Globus pallidus (tissue), 1 donor: ENCODE data around the gene ADPRHL1.
"Not testable (repeated sequence)": the region's sequence is repeated elsewhere in the genome, so short reads cannot be mapped to it uniquely, and the experiment has no call there.

Experiments used
- DNase-seq: peaks from one replicate; pipeline ENCODE4 v3.0.0-alpha.2; 2015; ENCODE audit warnings: low spot score

The ADPRHL1 gene

DNA sequence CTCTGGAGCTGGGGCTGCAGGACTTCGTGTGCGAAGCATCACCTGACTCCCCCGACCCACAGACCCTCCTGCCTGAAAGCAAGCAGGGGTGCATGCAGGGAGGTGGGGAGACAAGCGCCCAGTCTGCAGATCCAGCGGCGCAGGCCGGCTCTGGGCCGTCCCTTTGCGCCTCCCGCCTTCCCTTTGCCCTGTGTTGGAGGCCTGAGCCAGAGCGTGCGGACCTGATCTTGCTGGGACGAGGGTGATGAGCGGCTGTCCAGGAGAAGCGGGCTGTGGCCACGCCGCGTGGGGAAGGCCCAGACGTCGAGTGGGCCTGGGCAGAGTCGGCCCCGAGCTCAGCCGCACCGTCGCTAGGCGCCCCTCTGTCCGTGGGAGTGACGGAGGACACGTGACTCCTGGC, 84.1 kb downstream of the ADPRHL1 start:
- no peak for DNase-seq

GRCh38 chr13:113368353-113368752, 84.9 kb downstream of the ADPRHL1 start:
- not testable (repeated sequence) for DNase-seq

- no peak for DNase-seq
Measured at GRCh38 chr13:113367771-113368170, 85.5 kb downstream of the ADPRHL1 start.

DNA sequence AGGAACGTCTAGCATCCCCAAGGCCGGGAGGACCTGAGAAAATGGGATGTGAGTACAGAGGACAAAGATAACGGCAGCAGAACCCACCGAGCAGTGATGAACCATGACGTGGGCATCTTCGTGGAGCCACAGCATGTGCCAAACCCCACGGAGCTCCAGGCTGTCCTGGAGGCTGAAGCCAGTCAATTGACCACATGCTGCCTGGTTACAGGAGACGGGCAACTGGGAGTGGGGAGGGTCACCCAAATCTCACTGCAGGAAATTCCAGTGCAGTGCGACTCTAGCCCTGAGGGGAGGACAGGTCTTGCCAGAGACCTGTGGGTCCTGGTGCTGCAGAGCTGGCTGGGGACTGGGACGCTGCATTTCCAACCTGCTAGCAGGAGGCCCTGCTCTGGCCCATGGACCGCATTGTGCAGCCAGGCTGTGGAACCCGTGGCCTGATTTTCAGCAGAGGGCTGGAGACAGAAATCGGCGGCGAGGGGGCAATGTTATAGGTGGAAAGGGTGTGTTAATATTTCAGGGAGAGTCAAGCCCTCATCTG, 86.2 kb downstream of the ADPRHL1 start:
- DNase-seq: no peak

DNA sequence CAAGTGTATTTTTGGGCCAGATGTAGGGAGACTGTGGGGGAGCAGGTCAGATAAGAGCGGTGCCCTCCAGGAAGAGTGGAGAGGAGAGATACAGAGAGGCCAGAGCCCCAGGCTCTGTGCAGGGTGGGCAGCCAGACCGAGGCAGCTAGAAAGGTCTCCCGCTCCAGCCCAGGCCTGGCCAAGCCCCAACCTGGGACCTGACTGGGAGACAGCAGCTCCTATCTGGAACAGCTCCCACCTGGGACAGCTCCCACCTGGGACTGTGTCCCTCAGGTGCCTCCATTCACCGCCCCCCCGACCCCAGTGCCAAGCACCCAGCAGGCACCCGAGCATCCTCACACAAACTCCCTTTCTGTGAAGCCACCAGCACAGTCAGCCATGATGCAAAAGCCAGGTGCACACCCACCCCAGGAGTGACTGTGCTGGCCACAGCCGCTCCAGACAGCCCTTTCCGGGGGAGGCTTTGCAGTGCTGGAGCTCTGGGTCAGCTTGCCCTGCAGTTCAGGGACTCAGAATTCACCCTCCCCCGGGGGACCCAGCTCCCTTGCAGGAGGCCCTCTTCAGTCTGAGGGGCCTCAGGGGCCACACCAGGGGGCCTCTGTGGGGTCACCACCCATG, 87.2 kb downstream of the ADPRHL1 start:
- no peak for DNase-seq

DNA sequence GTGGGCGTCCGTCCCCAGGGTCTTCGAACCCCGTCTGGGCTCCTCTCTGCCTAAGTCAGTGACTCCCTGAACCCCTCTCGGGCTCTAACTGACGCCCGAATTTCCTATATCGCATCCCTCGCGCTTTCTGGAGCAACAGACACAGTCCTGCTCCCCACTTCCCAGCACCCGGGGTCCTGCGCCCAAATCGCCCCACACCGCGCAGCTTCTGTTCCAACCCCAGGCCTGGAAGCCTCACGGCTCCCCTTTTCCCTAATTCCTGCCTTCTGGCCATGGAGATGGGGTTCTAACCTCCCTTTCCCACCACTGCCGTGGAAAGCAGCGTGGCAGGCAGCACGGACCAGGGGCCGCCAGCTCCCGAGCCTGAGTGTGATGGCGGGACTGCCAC, 87.7 kb downstream of the ADPRHL1 start:
- DNase-seq: no peak

- DNase-seq: no peak
Measured at GRCh38 chr13:113364901-113365582, 88.2 kb downstream of the ADPRHL1 start.

DNA sequence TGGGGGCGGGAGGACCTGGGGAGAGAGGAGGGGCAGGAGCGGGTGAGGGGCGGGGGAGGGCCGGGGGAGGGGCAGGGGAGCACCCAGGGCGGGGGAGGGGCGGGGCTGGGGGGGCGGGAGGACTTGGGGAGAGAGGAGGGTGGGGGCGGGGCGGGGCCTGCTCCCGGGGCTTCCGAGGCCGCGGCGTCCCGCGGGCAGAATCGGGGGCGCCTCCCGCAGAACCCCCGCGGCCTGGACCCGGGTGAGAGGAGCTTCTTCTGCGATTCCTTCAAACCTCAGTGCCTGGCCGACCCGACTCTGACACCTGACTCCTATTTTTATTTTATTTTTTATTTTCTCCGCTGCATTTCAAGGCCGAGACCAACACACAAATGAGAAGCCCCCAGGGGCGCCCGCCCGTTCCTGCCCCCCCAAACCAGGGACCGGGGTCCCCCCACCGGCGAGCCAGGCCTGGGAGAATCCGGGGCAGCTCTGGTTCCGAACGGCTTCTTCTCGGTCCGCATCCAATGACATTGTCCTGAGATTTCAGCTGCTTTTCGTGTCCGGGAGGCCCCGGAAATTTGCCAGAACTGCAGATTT, 88.9 kb downstream of the ADPRHL1 start:
- no peak for DNase-seq

GRCh38 chr13:113361406-113361805, 91.9 kb downstream of the ADPRHL1 start:
- no peak for DNase-seq

DNA sequence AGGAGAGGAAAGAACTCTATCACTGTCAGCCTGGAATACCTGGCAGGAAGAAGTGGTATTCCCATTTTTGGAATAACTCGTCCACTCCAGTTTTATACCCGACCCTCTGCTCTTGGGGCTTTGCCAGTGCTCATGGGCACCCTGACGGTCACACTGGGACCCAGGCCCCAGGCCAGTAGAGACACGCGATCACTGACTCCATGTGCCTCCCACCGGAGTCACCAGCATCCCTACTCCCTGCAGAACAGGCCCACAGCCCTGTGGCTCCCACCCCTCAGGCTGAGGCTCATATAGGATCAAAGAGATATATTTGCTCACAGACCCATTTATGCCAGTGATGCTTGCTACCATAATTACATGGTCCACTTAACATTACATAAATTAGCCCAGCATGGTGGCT, 92.8 kb downstream of the ADPRHL1 start:
- no peak for DNase-seq

DNA sequence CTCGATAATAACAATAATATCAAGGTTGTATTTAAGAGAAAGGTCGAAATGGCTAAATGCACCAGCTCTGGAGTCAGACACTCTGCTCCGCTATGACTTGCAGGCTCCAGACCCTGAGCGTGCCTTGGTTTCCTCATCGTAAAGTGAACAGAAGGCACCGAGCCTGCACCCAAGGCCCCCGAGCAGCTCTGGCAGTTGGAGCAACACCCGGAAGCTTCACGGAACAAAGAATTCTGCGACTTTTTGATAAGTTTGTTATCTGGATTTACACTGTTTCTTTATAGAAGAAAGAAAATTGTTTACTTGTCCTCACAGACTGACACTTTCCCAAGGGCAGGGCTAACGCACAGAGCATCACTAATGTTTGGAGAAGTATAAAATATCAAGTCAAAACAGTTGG, 93.7 kb downstream of the ADPRHL1 start:
- no peak for DNase-seq

DNA sequence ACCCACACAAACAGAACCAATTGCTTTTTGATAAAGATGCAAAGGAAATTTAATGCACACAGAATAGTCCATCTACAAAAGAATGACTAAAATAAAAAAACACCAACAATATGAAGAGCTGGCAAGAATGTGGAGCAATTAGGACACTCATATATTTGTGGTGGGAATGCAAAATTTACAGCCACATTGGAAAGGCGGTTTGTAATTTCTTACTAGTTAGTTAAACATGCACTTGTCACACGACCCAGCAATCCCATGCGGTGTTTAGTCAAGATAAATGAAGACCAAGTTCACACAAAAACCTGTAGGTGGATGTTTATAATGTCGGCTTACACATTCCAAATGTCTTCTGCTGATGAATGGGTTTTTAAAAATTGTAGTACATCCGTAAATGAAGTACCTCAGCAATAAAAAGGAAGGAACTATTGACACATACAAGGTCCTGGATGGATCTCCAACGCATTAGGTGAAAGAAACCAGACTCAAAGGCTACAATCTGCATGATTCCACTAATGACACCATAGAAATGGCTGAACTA, 94.6 kb downstream of the ADPRHL1 start:
- DNase-seq: no peak

DNA sequence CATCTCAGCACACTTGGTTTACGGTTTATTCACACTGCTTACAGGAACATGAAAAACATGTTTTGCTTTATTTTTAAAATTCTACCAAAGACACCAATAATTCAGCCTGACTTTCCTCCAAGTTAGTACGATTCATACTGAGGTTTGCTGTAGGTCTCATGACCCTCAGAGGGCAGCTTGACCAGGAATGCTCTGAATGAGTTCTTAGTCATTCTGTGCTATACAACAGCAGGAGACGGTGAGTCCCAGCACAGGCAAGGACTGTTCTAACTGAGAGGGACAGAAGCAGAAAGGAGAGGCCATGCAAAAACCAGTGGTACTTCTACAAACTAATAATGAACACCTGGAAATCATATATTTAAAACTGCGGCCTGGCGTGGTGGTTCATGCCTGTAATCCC, 95.8 kb downstream of the ADPRHL1 start:
- DNase-seq: no peak

- no peak for DNase-seq
Measured at GRCh38 chr13:113356596-113356995, 96.7 kb downstream of the ADPRHL1 start.

- DNase-seq: no peak
Measured at GRCh38 chr13:113355621-113356020, 97.7 kb downstream of the ADPRHL1 start.

DNA sequence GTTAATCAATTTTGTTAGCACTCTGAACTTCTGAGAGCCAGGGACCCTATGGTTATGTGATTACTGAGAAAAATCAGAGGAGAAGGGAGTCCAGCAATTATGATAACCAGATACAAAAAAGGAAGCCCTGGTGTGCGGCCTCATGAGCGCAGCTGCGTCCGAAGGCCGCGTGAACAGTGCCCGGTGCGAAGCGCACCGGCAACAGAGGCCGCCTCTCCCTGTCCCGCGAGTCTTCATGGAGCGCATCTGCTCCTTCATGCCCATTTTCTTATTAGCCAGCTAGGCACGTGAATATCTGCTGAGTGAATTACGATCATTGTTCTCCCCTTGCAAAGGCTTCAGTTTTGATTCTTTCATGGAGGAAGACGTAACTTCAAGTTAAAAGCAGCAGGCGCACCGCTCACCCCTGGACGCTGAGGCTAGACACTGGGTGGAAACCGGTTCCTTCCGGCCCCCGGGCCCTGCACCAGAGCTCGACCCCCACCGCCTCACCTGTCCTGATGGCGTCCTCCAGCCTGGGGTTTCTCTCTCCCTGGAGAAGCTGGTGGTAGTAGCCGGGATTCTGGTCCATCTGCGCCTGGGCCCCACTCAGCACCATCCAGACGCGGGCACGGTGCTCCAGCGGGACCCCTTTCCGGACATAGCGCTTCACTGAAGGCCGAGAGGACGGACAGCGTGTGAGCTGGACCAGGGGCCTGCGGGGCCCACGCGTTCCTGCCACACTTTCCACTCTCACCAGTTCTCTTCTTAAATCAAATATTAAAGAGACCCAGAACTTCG, 98.3 kb downstream of the ADPRHL1 start:
- DNase-seq: no peak

DNA sequence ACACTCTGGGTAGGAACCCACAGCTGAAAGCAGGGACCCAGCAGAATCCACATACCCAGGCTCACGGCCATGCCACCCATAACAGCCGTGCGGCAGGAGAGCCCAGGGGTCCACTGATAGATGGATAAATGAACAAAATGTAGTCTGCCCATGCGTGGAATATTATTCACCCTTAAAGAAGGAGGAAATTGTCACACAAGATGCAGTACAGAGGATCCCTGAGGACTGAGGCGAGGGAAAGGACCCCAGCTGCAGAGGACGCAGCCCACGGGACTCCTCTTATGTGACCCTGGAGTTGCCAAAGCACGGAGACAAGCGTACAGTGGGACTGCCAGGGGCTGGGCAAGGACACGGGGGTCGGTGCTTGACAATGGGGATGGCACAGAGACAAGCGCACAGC, 100.0 kb downstream of the ADPRHL1 start:
- DNase-seq: no peak

- no peak for DNase-seq
Measured at GRCh38 chr13:113351514-113352026, 101.7 kb downstream of the ADPRHL1 start.

GRCh38 chr13:113350938-113351335, 102.4 kb downstream of the ADPRHL1 start:
- DNase-seq: no peak

DNA sequence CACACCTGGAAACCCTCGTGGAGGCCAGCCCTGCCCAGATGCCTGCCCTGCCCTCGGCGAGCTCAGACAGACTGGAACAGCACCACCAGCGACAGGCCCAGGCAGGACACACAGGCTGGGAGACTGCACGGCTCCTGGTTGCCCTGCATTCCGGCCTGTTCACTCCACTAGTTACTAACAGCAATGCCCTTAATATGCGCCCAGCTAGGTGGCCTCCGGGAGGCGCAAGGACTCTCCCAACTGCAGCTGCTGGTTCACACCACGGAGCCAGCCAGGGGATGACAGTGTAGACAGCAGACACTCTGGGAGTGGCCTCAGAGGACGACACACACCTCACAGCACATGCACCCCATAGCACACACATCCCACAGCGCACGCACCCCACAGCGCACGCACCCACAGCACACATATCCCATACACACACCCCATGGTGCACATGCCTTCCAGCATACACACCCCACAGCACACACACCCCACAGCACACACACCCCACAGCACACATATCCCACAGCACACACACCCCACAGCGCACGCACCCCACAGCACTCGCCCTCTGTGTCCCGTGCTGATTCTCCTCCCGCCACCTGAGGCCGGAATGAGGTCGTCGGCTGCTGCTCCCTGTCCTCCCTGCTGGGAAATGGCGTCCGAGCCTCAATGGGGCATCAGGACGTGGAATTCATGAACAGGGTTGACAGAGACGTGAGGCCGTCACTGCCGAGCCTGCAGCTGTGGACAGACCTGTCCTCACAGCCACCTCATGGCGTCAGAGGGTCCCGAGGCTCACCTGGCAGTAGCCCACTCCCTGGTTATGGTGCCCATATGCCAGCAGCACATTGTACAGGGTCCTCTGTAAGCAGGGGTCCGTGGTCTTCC, 103.0 kb downstream of the ADPRHL1 start:
- no peak for DNase-seq
